GM12878 (cell line): Measurements from ENCODE around the gene RAB8A. TPM values are rescaled to one million over a fixed set of nuclear protein-coding genes. Genes with fewer than 3 reads are reported as not detected.
A peak's percentile ranks its signal among the peaks of the same experiment; 100 is the strongest.

Experiments
- CREB1 ChIP-seq: IDR thresholded peaks from 2 replicates; pipeline ENCODE4 v1.6.1; 2012; ENCODE audit warnings: low read depth, mild to moderate bottlenecking, inconsistent platforms
- KDM1A ChIP-seq: fragments of 200-600 bp; sonication (generic); IDR thresholded peaks from 2 replicates; pipeline ENCODE4 v1.6.1; 2016; ENCODE audit warnings: borderline replicate concordance
- NRF1 ChIP-seq: conservative IDR thresholded peaks from 2 replicates; pipeline ENCODE4 v1.6.1; 2011; ENCODE audit warnings: mild to moderate bottlenecking, low read depth, low read length, improper control_type of control experiment
- TAF1 ChIP-seq: IDR thresholded peaks from 2 replicates; pipeline ENCODE4 v1.6.1; 2011; ENCODE audit warnings: mild to moderate bottlenecking, low read depth, low read length, borderline replicate concordance
- YY1 ChIP-seq: IDR thresholded peaks from 2 replicates; pipeline ENCODE4 v1.6.1; 2011; ENCODE audit warnings: low read depth, mild to moderate bottlenecking, low read length
- ZSCAN29 ChIP-seq: fragments of 450-650 bp; IDR thresholded peaks from 2 replicates; pipeline ENCODE4 v1.6.1; 2017; ENCODE audit warnings: mild to moderate bottlenecking, moderate library complexity
- polyA plus RNA-seq, 11 experiments: library from polyadenylated mRNA; depleted of rRNA in 4 of 11; unstranded in 6 of 11; stranded (reverse) in 5 of 11; fragments of >200 nt; fragmentation: Nextera tagmentation in 4 of 11; fragmentation: Illumina TruSeq in 1 of 11; extraction: Ambion mirVana in 4 of 11; extraction: Trizol in 1 of 11; gene quantifications; 1 replicate in 1 of 11; 2 replicates in 10 of 11; pipeline versions ENCODE4 v1.2.1 to v1.2.3, GENCODE V29; 2011 to 2016; ENCODE audit warnings: inconsistent platforms in 2 of 11, missing spikeins in 2 of 11, low read depth in 1 of 11
- total RNA-seq, 4 experiments: library from RNA; depleted of rRNA in 3 of 4; stranded (reverse); fragments of >200 nt in 3 of 4; fragmentation: Illumina TruSeq in 1 of 4; extraction: Trizol in 1 of 4; gene quantifications; 2 replicates each; pipeline versions ENCODE4 v1.2.1 to v1.2.3, GENCODE V29; 2013 to 2021
- TF ChIP-seq, protein P1 (sequence below): fragments of 450-650 bp; IDR thresholded peaks from 2 replicates; pipeline ENCODE4 v1.6.1; 2017; ENCODE audit warnings: mild to moderate bottlenecking, moderate library complexity
- TF ChIP-seq, protein P2 (sequence below): IDR thresholded peaks from 2 replicates; pipeline ENCODE4 v1.6.1; 2012; ENCODE audit warnings: low read depth, low read length, improper control_type of control experiment
- TF ChIP-seq, protein P3 (sequence below): IDR thresholded peaks from 2 replicates; pipeline ENCODE4 v1.6.1; 2012; ENCODE audit warnings: low read depth, low read length, improper control_type of control experiment
- TF ChIP-seq, protein P4 (sequence below): fragments of 450-650 bp; IDR thresholded peaks from 2 replicates; pipeline ENCODE4 v1.6.1; 2018; ENCODE audit warnings: borderline replicate concordance, mild to moderate bottlenecking; ENCODE audit not compliant: partially characterized antibody
- TF ChIP-seq, protein P5 (sequence below): fragments of 450-650 bp; IDR thresholded peaks from 2 replicates; pipeline ENCODE4 v1.6.1; 2018; ENCODE audit warnings: mild to moderate bottlenecking, low read depth, moderate library complexity; ENCODE audit not compliant: partially characterized antibody
- TF ChIP-seq, protein P6 (sequence below): fragments of 450-650 bp; IDR thresholded peaks from 2 replicates; pipeline ENCODE4 v1.6.1; 2016; ENCODE audit warnings: mild to moderate bottlenecking, moderate library complexity, borderline replicate concordance

Gene RAB8A
- total and polyA plus RNA-seq, 10 of the 15 experiments (the other 5 are each of a cell fraction or from before 2014, with no cell fraction given) = 23.9 to 314 (median 185) TPM

DNA sequence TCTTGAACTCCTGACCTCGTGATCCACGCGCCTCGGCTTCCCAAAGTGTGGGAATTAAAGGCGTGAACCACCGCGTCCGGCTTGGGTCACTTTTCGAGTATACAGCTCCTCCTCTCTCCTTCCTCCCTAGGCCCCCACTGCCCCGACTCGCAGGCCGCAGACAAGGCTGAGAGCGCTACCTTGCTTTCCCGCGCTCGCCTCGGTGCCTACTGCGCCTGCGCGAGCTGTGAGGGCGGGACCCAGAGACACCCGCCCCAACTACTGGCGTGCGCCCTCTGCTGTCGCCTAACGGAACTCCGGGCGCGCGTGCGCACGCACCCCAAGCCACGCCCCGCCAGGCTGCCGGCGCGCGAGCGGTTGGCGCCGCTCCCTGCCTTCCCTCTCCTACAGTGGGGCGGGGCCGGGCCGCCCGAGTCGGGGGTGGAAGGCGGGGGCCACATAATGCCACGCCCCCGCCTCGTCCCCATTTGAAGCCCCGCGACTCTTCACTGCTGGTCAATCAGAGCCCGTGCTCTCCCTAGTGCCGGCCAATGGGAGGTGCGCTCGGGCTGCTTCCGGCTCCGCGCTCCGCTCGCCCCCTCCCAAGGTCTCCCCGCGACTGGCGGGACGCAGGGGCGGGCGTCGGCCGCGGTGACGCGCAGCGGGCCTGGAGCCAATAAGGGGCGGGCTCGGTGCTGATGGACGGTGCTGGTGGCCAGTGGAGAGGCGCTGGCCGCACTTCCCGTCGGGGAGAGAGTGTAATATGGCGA is at the start of gene RAB8A (continued):
- TF ChIP-seq, protein P1, sequence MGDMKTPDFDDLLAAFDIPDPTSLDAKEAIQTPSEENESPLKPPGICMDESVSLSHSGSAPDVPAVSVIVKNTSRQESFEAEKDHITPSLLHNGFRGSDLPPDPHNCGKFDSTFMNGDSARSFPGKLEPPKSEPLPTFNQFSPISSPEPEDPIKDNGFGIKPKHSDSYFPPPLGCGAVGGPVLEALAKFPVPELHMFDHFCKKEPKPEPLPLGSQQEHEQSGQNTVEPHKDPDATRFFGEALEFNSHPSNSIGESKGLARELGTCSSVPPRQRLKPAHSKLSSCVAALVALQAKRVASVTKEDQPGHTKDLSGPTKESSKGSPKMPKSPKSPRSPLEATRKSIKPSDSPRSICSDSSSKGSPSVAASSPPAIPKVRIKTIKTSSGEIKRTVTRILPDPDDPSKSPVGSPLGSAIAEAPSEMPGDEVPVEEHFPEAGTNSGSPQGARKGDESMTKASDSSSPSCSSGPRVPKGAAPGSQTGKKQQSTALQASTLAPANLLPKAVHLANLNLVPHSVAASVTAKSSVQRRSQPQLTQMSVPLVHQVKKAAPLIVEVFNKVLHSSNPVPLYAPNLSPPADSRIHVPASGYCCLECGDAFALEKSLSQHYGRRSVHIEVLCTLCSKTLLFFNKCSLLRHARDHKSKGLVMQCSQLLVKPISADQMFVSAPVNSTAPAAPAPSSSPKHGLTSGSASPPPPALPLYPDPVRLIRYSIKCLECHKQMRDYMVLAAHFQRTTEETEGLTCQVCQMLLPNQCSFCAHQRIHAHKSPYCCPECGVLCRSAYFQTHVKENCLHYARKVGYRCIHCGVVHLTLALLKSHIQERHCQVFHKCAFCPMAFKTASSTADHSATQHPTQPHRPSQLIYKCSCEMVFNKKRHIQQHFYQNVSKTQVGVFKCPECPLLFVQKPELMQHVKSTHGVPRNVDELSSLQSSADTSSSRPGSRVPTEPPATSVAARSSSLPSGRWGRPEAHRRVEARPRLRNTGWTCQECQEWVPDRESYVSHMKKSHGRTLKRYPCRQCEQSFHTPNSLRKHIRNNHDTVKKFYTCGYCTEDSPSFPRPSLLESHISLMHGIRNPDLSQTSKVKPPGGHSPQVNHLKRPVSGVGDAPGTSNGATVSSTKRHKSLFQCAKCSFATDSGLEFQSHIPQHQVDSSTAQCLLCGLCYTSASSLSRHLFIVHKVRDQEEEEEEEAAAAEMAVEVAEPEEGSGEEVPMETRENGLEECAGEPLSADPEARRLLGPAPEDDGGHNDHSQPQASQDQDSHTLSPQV = peak; percentile 49; the same call in 1 of the 2 replicates
- TF ChIP-seq ZSCAN29 (no peak), TAF1 (peak; percentile 18; the same call in 1 of the 2 replicates), KDM1A (no peak), NRF1 (peak; percentile 84), YY1 (peak; percentile 93), CREB1 (peak; percentile 97)
- TF ChIP-seq, protein P2, sequence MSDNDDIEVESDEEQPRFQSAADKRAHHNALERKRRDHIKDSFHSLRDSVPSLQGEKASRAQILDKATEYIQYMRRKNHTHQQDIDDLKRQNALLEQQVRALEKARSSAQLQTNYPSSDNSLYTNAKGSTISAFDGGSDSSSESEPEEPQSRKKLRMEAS = peak; percentile 60
- TF ChIP-seq, protein P3, sequence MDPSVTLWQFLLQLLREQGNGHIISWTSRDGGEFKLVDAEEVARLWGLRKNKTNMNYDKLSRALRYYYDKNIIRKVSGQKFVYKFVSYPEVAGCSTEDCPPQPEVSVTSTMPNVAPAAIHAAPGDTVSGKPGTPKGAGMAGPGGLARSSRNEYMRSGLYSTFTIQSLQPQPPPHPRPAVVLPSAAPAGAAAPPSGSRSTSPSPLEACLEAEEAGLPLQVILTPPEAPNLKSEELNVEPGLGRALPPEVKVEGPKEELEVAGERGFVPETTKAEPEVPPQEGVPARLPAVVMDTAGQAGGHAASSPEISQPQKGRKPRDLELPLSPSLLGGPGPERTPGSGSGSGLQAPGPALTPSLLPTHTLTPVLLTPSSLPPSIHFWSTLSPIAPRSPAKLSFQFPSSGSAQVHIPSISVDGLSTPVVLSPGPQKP = no peak
- TF ChIP-seq, protein P4, sequence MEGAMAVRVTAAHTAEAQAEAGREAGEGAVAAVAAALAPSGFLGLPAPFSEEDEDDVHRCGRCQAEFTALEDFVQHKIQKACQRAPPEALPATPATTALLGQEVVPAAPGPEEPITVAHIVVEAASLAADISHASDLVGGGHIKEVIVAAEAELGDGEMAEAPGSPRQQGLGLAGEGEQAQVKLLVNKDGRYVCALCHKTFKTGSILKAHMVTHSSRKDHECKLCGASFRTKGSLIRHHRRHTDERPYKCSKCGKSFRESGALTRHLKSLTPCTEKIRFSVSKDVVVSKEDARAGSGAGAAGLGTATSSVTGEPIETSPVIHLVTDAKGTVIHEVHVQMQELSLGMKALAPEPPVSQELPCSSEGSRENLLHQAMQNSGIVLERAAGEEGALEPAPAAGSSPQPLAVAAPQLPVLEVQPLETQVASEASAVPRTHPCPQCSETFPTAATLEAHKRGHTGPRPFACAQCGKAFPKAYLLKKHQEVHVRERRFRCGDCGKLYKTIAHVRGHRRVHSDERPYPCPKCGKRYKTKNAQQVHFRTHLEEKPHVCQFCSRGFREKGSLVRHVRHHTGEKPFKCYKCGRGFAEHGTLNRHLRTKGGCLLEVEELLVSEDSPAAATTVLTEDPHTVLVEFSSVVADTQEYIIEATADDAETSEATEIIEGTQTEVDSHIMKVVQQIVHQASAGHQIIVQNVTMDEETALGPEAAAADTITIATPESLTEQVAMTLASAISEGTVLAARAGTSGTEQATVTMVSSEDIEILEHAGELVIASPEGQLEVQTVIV = peak; percentile 92
- TF ChIP-seq, protein P5, sequence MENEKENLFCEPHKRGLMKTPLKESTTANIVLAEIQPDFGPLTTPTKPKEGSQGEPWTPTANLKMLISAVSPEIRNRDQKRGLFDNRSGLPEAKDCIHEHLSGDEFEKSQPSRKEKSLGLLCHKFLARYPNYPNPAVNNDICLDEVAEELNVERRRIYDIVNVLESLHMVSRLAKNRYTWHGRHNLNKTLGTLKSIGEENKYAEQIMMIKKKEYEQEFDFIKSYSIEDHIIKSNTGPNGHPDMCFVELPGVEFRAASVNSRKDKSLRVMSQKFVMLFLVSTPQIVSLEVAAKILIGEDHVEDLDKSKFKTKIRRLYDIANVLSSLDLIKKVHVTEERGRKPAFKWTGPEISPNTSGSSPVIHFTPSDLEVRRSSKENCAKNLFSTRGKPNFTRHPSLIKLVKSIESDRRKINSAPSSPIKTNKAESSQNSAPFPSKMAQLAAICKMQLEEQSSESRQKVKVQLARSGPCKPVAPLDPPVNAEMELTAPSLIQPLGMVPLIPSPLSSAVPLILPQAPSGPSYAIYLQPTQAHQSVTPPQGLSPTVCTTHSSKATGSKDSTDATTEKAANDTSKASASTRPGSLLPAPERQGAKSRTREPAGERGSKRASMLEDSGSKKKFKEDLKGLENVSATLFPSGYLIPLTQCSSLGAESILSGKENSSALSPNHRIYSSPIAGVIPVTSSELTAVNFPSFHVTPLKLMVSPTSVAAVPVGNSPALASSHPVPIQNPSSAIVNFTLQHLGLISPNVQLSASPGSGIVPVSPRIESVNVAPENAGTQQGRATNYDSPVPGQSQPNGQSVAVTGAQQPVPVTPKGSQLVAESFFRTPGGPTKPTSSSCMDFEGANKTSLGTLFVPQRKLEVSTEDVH = peak; percentile 91
- TF ChIP-seq, protein P6, sequence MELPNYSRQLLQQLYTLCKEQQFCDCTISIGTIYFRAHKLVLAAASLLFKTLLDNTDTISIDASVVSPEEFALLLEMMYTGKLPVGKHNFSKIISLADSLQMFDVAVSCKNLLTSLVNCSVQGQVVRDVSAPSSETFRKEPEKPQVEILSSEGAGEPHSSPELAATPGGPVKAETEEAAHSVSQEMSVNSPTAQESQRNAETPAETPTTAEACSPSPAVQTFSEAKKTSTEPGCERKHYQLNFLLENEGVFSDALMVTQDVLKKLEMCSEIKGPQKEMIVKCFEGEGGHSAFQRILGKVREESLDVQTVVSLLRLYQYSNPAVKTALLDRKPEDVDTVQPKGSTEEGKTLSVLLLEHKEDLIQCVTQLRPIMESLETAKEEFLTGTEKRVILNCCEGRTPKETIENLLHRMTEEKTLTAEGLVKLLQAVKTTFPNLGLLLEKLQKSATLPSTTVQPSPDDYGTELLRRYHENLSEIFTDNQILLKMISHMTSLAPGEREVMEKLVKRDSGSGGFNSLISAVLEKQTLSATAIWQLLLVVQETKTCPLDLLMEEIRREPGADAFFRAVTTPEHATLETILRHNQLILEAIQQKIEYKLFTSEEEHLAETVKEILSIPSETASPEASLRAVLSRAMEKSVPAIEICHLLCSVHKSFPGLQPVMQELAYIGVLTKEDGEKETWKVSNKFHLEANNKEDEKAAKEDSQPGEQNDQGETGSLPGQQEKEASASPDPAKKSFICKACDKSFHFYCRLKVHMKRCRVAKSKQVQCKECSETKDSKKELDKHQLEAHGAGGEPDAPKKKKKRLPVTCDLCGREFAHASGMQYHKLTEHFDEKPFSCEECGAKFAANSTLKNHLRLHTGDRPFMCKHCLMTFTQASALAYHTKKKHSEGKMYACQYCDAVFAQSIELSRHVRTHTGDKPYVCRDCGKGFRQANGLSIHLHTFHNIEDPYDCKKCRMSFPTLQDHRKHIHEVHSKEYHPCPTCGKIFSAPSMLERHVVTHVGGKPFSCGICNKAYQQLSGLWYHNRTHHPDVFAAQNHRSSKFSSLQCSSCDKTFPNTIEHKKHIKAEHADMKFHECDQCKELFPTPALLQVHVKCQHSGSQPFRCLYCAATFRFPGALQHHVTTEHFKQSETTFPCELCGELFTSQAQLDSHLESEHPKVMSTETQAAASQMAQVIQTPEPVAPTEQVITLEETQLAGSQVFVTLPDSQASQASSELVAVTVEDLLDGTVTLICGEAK = peak; percentile 66; the same call in 1 of the 2 replicates
